LNCAP (cell line): ENCODE measurements around the gene ASTN2.

ENCODE experiments used
- TF ChIP-seq, protein P1 (sequence below): fragments of 450-650 bp; IDR thresholded peaks from 2 replicates; pipeline ENCODE4 v1.5.1; 2017; ENCODE audit warnings: mild to moderate bottlenecking

The ASTN2 gene

GRCh38 chr9:116447934-116448333 lies 966.9 kb downstream of the ASTN2 start:
- TF ChIP-seq, protein P1, sequence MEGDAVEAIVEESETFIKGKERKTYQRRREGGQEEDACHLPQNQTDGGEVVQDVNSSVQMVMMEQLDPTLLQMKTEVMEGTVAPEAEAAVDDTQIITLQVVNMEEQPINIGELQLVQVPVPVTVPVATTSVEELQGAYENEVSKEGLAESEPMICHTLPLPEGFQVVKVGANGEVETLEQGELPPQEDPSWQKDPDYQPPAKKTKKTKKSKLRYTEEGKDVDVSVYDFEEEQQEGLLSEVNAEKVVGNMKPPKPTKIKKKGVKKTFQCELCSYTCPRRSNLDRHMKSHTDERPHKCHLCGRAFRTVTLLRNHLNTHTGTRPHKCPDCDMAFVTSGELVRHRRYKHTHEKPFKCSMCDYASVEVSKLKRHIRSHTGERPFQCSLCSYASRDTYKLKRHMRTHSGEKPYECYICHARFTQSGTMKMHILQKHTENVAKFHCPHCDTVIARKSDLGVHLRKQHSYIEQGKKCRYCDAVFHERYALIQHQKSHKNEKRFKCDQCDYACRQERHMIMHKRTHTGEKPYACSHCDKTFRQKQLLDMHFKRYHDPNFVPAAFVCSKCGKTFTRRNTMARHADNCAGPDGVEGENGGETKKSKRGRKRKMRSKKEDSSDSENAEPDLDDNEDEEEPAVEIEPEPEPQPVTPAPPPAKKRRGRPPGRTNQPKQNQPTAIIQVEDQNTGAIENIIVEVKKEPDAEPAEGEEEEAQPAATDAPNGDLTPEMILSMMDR = no peak

- TF ChIP-seq, protein P1 = no peak
Measured at GRCh38 chr9:116442528-116442927, 972.3 kb downstream of the ASTN2 start.

GRCh38 chr9:116437411-116438370 lies 977.2 kb downstream of the ASTN2 start:
- TF ChIP-seq, protein P1 = no peak

- TF ChIP-seq, protein P1 = no peak
Measured at GRCh38 chr9:116436121-116436520, 978.7 kb downstream of the ASTN2 start.

- TF ChIP-seq, protein P1 = no peak
Measured at GRCh38 chr9:116435706-116436105, 979.2 kb downstream of the ASTN2 start.

DNA sequence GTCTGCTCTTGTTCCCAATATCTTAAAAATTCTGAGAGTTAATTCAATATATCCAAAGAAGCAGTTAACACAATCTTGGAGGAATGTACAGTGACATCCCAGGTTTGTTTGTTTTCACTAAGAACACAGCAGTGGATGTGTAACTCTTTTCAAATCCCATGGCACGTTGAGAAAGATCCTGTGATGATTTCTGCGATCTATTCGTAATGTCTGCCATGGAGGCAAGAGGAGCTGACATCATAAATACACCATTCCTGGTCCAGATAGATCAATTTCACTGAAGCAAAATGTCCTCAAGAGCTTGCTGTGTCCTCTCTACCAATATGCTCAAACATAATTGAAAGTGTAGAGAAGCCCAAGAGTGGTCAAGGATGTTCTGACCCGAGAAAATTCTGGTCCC lies 980.5 kb downstream of the ASTN2 start:
- TF ChIP-seq, protein P1 = no peak

DNA sequence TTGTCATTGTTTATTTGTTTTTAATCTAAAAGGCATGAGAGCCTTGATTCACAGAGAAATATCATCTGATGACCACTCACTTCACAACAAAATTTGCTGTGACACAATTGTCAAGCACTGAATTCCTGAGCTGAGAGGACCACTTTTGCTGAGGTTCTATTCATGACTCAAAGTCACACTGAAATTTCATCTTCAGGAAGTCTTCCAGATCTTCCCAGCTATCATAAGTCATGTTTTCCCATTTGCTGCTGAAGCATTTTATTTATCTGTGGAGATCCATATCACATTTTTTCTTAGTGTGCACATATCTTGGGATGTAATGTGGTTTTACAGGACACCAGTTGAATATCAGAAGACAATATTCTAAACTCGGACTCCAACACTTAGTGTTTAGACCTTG lies 982.8 kb downstream of the ASTN2 start:
- TF ChIP-seq, protein P1 = no peak
